T-helper 22 cell (primary cell): ENCODE measurements around the gene NHS.

ENCODE experiments used
- DNase-seq: peaks from one replicate; pipeline ENCODE4 v3.0.0-alpha.2; 2020; ENCODE audit warnings: low read depth

The NHS gene

DNA sequence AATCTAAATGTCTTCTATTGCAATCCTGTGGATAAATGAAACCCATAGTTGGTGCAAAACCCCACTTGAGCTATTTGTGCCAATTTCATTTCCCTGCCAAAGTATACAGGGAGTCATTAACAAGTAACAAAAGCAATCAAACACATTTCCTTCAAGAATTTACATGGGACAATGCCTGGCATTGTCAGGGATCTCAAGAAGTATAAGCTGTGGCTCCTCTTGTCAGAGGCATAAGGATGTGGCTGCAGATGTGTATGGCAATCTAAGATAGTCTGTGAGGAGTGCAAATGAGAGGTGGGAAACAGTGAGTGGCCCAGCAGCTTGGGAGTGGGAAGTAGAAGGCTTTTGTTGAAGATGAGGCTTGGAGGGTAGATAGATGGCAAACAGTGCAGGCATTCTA lies 304.3 kb downstream of the NHS start:
- DNase-seq = no peak

DNA sequence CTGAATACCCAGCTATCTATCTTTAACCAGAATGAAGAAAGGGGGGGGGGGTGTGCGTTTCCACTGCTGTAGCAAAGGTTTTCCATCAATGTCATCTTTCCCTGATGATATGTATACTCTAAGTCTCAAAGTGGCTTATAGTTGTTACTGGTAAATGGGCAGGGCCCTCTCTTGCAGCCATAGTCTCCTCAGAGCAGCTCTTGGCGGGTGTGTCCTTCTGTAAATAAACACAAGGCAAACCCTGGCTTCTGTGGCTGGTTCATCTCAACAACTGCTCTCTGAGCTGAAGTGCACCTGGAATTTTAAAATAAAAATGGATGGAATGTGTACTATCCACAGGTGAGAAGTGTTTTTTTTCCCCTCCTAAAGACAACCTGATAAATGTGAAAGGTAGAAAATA lies 304.8 kb downstream of the NHS start:
- no peak for DNase-seq

DNA sequence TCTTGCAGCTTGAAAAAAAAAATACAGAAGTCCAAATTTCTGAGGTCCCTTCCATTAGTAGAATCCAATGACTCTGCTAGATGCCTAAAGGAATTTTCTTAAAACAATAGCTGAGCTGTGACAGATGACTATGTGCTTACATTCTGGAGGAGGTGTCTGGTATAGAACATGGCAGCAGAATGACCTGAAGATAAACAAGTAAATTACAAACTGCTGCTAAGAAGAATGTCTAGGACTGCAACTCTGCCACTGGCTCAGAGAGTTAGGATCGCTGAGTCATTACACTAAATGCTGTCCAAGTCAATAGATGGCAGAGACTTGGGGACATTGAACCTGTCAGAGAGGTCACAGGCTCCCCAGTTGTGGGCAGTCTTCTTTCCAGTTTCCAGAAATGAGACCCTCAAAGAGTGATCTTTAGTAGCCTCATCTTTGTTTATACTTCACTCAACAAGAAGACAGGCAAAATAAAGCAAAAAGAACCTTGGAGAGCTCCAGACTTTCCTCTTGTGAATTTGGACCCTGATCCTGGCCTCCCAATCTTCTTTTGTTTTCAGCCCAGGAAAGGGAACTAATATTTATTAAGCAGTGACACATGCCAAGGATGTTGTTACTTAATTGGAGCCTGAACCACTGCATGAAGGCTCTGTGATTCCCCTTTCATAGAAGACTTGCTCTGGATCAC lies 305.9 kb downstream of the NHS start:
- DNase-seq = no peak

DNA sequence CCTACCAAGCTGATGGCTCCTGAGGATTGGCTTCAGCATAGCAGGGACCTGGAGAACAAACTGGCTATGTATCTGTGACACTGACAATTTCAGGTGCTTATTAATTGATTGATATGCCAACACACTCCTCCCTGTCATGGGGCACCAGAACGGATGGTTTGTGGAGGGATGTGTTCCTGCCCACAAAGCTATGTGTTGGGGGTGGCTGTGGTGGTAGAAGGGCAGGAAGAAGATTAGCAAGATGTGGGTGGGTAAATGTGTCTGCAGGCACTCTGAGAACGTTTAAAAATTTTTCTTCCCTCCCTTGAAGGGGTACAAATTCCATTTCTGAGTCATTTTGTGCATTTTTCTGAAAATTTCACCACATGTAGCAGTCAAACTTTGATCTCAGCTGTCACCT lies 307.3 kb downstream of the NHS start:
- no peak for DNase-seq

DNA sequence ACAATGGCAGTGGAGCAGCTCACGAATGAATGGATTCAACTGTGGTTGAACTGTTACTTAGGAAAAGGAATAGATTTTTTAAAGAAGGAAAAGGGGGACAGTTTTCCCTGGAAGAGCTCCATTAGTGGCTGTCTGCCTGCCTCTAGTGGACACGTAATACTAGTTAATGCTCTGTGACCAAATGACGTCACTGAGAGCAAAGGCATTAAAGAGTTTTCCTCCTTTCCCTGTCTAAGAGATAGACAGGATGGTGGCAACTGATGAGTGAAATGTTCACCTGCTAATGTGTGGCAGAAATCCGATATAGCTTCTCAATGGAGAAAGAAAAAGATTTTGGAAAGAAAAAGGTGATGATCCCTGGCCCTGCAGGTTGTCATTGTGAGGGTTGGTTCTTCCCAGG lies 310.0 kb downstream of the NHS start:
- DNase-seq = no peak

DNA sequence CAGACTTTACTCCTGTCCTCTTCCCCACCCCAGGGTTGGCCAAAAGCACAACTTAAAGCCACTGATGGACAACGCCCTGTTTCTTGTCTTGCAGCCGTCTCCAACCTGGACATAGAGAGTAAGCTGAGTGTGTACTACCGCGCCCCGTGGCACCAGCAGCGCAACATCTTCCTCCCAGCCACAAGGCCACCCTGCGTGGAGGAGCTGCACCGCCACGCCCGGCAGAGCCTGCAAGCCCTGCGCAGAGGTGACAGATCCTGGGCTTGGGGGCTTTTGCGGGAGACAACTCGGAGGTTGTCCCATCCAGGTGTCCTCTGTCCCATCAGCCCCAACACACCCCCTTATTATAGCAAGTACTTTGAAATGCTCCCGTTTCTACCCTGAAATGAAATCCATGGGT lies 312.6 kb downstream of the NHS start:
- no peak for DNase-seq

DNA sequence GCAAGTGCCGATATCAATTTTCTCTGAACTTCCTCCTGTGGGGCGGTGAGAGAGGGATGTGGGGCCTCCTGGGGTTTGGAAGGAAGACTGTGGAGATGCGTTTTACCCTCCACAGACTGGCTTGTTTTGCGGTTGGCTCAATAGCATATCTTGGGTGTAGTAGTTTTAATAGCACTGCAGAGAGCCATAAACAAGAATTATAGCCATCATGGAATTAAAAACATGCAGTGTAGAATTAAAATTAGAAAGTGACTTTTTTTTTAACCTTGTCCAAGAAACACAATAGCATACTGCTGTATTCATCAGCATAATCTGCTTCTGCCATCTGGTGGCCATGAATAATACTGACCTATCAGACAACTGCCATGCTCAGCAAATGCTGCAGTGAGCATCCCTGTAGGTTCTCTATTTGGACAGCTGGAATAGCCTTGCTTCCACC lies 315.0 kb downstream of the NHS start:
- DNase-seq = no peak

DNA sequence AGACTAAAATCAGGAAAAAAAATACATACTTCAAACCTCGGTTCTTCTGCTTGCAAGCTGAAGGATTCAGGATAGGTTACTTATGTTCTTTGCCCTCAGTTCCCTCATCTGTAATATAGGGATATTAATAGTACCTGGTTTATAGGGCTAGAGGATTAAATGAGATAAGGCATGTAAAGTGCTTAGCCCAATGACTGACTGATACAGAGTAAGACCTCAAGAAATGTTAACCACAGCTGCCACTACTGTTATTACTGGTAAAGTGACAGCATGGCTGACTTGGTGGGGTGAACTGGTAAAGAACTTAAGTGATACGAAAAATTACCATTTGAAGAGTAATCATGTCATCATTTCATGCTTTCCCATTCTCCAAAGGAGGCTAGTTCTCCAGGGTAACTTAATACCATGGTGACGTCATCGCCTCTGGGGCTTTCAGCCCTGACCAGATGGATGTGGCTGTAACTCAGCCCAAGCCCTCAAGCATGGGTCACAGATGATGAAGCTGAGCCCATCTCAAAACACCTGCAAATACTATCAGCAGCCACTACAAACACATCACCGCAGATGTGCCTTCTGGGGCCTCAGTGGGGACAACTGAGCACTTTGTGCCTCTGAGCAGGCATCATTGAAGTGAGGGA lies 317.8 kb downstream of the NHS start:
- no peak for DNase-seq

DNA sequence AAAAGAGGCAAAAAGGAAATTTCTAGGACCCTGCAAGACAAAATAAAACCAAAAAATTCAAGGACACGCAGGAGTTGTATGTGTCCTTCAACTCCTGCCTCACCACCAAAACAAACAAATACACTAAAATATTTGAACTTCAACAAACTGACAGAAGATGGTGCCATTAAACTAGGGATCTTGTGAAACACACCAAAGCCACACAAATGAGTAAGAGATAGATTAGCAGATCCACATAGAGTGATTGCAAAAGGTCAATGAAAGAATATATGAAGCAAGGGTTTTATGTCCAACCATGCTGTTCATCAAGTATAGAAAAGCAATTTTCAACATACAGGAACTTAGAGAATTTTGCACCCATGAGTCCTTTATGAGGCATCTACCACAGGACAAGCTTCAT lies 322.2 kb downstream of the NHS start:
- no peak for DNase-seq

DNA sequence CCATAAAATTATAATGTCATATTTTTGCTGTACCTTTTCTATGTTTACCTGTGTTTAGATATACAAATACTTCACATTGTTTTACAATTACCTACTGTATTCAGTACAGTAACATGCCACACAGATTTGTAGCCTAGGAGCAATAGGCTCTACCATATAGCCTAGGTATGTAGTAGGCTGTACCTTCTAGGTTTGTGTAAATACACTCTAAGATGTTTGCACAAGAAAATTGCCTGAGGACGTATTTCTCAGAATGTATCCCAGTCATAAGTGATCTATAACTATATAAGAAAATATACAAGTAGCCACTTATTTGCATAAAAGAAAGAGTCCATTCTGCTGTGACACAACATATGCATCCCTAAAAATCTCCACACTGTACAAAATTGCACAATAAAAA lies 326.0 kb downstream of the NHS start:
- no peak for DNase-seq

DNA sequence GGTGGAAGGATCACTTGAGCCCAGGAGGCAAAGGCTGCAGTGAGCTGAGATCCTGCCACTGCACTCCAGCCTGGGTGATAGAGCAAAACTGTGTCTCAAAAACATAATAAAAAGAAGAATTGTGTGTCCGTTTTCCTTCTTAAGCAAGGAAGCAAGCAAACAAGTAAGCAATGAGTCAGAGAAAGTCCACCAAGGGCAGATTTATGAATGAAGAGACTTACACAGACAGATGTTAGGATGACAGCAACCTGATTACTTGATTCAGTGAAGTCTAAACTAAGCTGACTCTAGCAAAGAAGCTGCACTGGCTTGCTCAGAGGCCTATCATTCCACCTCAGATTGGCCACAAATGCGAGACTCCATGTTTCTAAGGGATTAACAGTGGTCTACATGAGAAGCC lies 328.2 kb downstream of the NHS start:
- DNase-seq = no peak

DNA sequence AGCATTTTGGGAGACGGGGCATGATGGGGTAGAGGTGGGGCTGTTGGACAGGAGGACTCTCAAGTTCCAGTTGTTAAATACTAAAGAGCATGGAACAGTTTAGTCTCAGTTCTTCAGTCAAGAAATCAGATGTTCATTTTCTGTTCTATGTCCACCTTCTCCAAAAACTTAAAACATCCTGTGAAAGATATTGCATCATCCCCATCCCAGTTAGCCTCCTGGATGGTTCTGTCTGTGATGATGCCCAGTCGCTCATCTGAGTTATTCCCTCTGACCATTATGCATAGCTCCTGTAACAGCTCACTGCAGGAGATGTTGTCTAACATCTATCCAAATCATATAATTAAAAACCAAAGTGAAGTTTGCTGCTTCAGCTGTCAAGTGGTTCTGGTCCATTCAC lies 330.2 kb downstream of the NHS start:
- no peak for DNase-seq

DNA sequence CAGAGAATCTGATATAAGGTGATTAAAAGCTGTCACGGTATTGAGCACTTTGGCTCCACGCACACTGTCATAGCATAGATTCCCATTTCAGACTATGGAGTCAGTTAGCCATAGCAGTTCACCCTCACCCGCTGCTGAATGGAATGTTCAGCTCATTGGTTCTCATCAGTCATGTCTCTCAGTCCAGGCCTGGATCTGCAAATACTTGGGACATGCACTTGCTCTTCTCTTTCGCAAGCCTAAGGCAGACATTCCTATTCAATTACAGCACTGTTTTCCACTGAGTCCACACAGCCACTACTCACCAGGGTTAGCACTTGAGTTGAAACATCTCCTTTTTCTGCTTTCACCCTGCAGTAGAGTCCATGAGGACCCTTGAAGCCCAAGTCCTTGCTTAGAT lies 331.7 kb downstream of the NHS start:
- no peak for DNase-seq

DNA sequence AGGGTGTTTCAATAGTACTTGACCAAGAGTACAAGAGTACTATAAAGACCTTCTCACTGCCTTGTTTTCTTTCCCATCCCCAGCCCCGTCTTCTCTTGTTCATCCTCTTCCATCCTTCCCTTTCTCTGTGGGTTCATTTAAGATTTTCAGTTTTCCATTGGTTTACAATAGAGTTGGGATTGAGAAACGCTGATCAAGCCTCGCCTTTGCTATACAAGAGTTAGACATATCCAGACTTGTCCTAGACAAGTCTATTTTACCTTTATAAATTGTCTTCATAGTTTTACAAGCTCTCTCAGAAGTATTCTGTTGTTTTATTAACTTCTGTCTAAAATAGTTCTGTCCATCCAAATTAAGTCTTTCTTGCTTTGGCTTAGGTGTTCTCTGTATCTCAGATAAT lies 332.7 kb downstream of the NHS start:
- DNase-seq = no peak

DNA sequence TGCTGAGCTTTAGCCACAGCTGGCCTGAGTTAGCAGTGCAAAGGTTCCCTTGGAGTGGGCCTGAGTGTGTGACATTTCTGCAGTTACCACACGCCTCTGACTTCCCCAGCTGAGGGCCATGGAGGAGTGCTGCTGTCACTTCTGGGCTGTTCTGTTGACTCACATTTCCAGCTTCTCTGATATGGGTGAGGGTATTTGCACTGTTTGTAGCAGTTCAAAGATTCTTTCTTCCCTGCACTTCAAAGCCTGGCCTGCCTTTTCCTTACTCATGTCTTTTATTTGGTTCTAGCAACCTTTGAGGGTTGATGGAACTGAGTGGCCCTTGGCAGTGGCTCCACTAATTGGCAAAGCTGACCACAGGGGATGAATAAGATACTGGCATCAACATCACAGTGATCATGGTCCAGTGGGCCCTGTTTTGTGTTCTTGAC lies 335.9 kb downstream of the NHS start:
- no peak for DNase-seq

DNA sequence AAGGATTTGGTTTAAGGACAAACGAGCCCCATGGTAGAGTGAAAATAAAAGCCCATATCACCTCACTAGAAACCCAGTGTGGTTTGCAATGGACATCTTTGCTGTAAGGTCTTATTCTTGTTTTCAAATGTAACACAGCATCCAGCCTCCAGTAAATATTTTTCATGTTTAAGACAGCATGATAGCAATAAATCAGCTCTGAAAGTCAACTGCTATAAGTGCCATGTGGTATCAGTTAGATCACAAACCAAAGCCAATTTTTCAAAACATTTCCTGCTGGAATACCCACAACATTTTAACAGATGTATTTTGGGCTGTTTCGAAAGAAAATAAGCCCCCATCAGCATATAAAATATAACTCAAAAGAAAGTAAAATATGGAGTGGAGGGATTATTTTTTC lies 338.3 kb downstream of the NHS start:
- no peak for DNase-seq

DNA sequence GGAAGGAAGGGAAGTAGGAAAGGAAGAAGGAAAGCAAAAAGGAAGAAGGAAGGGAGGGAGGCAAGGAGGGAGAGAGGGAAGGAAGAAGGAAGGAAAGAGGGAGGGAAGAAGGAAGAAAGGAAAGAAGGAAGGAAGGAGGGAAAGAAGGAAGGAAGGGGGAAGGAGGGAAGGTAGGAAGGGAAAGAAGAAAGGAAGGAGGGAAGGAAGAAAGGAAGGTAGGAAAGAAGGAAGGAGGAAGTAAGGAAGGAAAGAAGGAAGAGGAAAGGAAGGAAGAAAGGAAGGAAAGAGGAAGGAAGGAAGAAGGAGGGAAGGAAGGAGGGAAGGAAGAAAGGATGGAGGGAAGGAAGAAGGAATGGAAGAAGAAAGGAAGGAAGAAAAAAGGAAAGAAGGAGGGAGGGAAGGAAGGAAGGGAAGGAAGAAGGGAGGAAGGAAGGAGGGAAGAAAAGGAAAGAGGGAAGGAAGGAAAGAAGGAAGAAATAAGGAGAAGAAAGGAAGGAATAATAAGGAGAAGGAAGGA lies 343.7 kb downstream of the NHS start:
- DNase-seq = no peak

DNA sequence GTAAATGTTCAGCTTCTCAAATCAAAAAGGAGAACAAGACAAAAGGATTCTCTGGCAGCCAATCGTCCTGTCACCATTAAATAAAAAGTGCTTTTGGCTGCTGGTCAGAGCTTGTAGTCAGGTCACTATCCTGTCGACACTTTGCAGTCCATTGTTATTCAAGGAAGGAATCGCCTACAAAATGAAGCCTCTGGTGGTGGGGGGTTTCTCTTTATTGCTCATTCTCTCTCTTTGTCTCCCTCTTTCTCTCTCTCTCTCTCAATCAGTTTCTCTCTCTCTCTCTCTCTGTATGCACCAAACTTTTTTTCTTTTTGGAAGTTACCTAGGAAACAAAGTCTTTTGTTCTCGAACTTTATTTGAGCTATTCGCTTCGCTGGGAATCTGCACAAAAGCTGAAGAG lies 344.7 kb downstream of the NHS start:
- no peak for DNase-seq

DNA sequence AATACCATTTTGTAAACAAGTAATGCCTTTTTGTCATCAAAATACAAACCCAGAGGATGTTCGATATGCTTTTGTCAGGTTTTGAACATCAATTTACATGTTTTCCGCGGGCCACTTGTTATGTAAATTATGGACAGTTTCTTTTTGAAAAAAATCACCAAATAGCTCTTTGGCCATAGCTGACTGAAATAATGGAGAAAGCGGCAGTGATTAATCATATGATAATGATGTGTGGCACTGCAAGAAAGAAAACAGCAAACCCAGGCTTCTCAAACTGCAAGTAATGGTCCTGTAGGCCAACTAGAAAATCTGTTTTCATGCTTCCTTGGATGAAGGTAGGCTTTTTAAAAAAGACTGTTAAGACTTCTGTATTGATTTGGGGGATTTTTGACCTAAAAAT lies 346.7 kb downstream of the NHS start:
- no peak for DNase-seq

DNA sequence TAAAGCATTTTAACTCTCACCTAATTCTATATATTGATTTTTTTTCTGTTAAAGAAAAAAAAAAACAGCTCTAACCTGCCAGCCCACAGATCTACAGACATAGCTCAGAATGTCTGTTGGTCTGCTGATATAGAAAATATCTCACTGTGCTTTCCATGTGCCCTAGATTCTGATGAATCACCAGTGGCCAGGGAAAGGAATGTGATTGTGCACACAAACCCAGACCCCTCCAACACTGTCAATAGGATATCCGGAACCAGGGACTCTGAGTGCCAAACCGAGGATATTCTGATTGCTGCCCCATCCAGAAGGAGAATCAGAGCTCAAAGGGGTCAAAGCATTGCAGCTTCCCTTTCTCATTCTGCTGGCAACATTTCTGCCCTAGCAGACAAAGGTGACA lies 350.2 kb downstream of the NHS start:
- no peak for DNase-seq

DNA sequence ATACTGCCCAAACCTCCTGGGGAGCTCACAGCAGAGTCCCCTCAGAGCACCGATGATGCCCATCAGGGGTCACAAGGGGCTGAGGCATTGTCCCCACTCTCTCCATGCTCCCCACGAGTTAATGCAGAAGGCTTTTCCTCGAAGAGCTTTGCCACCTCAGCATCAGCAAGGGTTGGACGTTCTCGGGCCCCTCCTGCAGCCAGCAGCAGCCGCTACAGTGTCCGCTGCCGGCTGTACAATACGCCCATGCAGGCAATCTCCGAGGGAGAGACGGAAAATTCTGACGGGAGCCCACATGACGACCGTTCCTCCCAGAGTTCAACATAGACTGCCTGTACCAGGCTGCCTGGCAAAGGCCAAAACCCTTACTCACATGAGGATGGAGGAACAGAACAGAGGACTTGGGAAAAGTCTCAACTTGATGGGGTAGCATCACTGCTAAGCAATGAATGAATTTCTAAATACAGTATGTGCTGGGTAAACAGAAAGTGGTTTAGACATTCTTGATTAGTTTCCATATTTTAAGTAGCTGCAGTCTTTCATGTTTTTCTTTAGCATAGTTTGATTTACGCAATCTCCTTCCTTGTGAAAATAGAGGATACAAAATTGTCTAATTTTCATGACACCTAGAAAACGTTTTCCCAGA lies 357.3 kb downstream of the NHS start:
- no peak for DNase-seq

DNA sequence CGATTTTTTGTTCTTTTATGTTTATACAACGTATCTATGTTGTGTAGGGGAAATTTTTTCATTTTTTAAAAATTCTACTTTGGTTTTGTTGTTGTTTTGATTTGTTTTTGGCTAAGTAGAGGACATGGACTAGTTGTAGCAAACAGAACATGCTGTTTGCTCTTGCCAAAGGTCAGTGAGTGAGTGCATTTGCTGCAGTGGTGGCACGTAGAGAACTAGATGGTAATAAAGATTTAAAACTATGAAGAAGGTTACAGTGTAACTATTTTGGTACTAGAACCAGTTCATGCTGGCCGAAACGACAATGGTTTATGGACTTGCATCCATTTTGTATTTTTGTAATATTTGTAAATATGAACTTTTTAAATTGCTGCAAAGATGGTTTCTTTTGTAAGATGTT lies 360.4 kb downstream of the NHS start:
- DNase-seq = no peak

DNA sequence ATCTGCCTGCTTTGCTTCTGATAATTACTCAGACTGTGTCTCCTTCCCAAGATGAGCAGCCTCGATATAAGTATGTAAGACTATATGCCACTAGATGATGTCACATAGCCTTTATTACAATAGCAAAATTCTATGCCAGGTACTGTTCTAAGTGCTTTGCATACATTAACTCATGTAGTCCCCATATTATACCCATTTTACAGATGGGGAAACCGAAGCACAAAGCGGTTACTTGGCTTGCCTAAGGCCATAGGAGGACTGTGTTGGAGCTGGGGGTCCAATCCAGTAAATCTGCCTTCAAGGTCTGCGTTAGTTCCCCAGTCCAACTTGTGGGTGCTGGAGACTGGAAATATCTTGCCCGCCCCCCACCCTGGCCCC lies 361.5 kb downstream of the NHS start:
- no peak for DNase-seq
